GM12864 (cell line): ENCODE results near the gene CXADR.
"Not testable (repeated sequence)": the region's sequence is repeated elsewhere in the genome, so short reads cannot be mapped to it uniquely, and the experiment has no call there.

Source experiments
- DNase-seq: peaks from one replicate; pipeline ENCODE4 v3.0.0-alpha.2; 2011; ENCODE audit warnings: low read depth
- H3K4me3 ChIP-seq: 2 replicates; pipeline ENCODE4 v1.5.1; 2011; ENCODE audit warnings: mild to moderate bottlenecking, low read depth, low read length, control low read depth
- CTCF ChIP-seq: IDR thresholded peaks from 2 replicates; pipeline ENCODE4 v1.5.1; 2011; ENCODE audit warnings: low read depth, mild to moderate bottlenecking, moderate library complexity, low read length, control low read depth, inconsistent platforms; ENCODE audit errors: missing control alignments

Gene CXADR

GRCh38 chr21:17506951-17507350 is 5.9 kb upstream of the CXADR start:
- TF ChIP-seq CTCF = no peak
- H3K4me3 ChIP-seq = no peak overlapping the region
- DNase-seq = no peak

GRCh38 chr21:17507591-17507990 is 5.3 kb upstream of the CXADR start:
- DNase-seq = no peak
- no peak for TF ChIP-seq CTCF
- H3K4me3 ChIP-seq = no peak overlapping the region

GRCh38 chr21:17513214-17514123 is 626 bp downstream of the CXADR start:
- DNase-seq = no peak
- no peak for TF ChIP-seq CTCF
- H3K4me3 ChIP-seq = peak overlapping the region; percentile 71

GRCh38 chr21:17514124-17514845 is 1.4 kb downstream of the CXADR start:
- no peak overlapping the region for H3K4me3 ChIP-seq
- no peak for DNase-seq
- TF ChIP-seq CTCF = no peak

- not testable (repeated sequence) for DNase-seq, H3K4me3 ChIP-seq
These were observed 4.2 kb downstream of the CXADR start for GRCh38 chr21:17517008-17517407.

GRCh38 chr21:17519208-17519738 is 6.4 kb downstream of the CXADR start:
- DNase-seq = no peak
- no peak for TF ChIP-seq CTCF
- no peak overlapping the region for H3K4me3 ChIP-seq

- DNase-seq = no peak
- TF ChIP-seq CTCF = no peak
- no peak overlapping the region for H3K4me3 ChIP-seq
These were observed 7.2 kb downstream of the CXADR start for GRCh38 chr21:17519965-17520609.
